HepG2 (cell line): ENCODE data around the gene RAB3C. TPM values are rescaled to one million over a fixed set of nuclear protein-coding genes. Genes with fewer than 3 reads are reported as not detected.

Source experiments
- CHD2 ChIP-seq: IDR thresholded peaks from 2 replicates; pipeline ENCODE4 v1.6.1; 2011; ENCODE audit warnings: low read depth, low read length, improper control_type of control experiment
- ETV5 ChIP-seq: IDR thresholded peaks from 2 replicates; pipeline ENCODE4 v1.6.1; 2018; ENCODE audit warnings: missing biosample characterization, missing genetic modification reagents, inconsistent platforms, borderline replicate concordance
- FOXA3 ChIP-seq: IDR thresholded peaks from 2 replicates; pipeline ENCODE4 v1.6.1; 2016; ENCODE audit warnings: missing genetic modification reagents, missing compliant biosample characterization
- GABPA ChIP-seq, 2 experiments: IDR thresholded peaks; 2 replicates each; pipeline ENCODE4 v1.6.1; 2011 to 2016; ENCODE audit warnings: low read depth in 2 of 2, low read length in 1 of 2, missing biosample characterization in 1 of 2, missing genetic modification characterization in 1 of 2
- KLF9 ChIP-seq: IDR thresholded peaks from 2 replicates; pipeline ENCODE4 v1.6.1; 2016; ENCODE audit warnings: low read depth
- SNAPC2 ChIP-seq: sonication (generic); formaldehyde crosslinking; IDR thresholded peaks from 2 replicates; pipeline ENCODE4 v1.8.1; 2022; ENCODE audit warnings: mild to moderate bottlenecking, missing genetic modification reagents
- TSC22D2 ChIP-seq: sonication (generic); formaldehyde crosslinking; IDR thresholded peaks from 2 replicates; pipeline ENCODE4 v1.5.1; 2020; ENCODE audit warnings: missing genetic modification reagents, mild to moderate bottlenecking, borderline replicate concordance
- YY1 ChIP-seq: IDR thresholded peaks from 2 replicates; pipeline ENCODE4 v1.6.1; 2011; ENCODE audit warnings: low read length, low read depth, moderate library complexity, mild to moderate bottlenecking; ENCODE audit not compliant: insufficient read depth, insufficient replicate concordance
- ZNF230 ChIP-seq: sonication (generic); formaldehyde crosslinking; IDR thresholded peaks from 2 replicates; pipeline ENCODE4 v1.4.0; 2020; ENCODE audit warnings: mild to moderate bottlenecking, missing genetic modification reagents
- ZNF333 ChIP-seq: sonication (generic); formaldehyde crosslinking; IDR thresholded peaks from 2 replicates; pipeline ENCODE4 v1.4.0; 2020; ENCODE audit warnings: mild to moderate bottlenecking, missing genetic modification reagents, borderline replicate concordance
- ZNF564 ChIP-seq: sonication (generic); formaldehyde crosslinking; IDR thresholded peaks from 2 replicates; pipeline ENCODE4 v1.8.1; 2023; ENCODE audit warnings: mild to moderate bottlenecking, missing genetic modification reagents
- ZNF768 ChIP-seq: sonication (generic); formaldehyde crosslinking; IDR thresholded peaks from 2 replicates; pipeline ENCODE4 v1.4.0; 2020; ENCODE audit warnings: missing genetic modification reagents
- ZNF800 ChIP-seq: sonication (generic); formaldehyde crosslinking; IDR thresholded peaks from 2 replicates; pipeline ENCODE4 v1.4.0; 2020; ENCODE audit warnings: missing genetic modification reagents
- polyA plus RNA-seq, 8 experiments: library from polyadenylated mRNA; depleted of rRNA in 3 of 8; stranded (reverse) in 7 of 8; unstranded in 1 of 8; fragments of >200 nt; fragmentation: Illumina TruSeq in 4 of 8; extraction: Trizol in 4 of 8; gene quantifications; 2 replicates each; pipeline versions ENCODE4 v1.2.1 to v1.2.3, GENCODE V29; 2011 to 2016; ENCODE audit warnings: low read depth in 4 of 8, missing spikeins in 1 of 8, mixed read lengths in 1 of 8; ENCODE audit not compliant: insufficient read depth in 1 of 8
- total RNA-seq, 5 experiments: library from RNA; depleted of rRNA; stranded (reverse); fragments of >200 nt; fragmentation: Illumina TruSeq; extraction: Trizol; gene quantifications; 2 replicates each; pipeline ENCODE4 v1.2.3, GENCODE V29; 2016; ENCODE audit warnings: low read depth in 1 of 5
- TF ChIP-seq, protein P1 (sequence below): sonication (generic); formaldehyde crosslinking; IDR thresholded peaks from 2 replicates; pipeline ENCODE4 v1.5.0; 2020; ENCODE audit warnings: missing genetic modification reagents
- TF ChIP-seq, protein P2 (sequence below): sonication (generic); formaldehyde crosslinking; IDR thresholded peaks from 2 replicates; pipeline ENCODE4 v1.4.0; 2020; ENCODE audit warnings: missing genetic modification reagents
- TF ChIP-seq, protein P3 (sequence below): IDR thresholded peaks from 2 replicates; pipeline ENCODE4 v1.6.1; 2016; ENCODE audit warnings: low read depth, control low read depth

RAB3C gene
- total and polyA plus RNA-seq, 2 of the 13 experiments (the other 11 are each of a cell fraction or from before 2014, with no cell fraction given): not detected

GRCh38 chr5:58582803-58583491 is at the start of gene RAB3C (continued):
- TF ChIP-seq, protein P1, sequence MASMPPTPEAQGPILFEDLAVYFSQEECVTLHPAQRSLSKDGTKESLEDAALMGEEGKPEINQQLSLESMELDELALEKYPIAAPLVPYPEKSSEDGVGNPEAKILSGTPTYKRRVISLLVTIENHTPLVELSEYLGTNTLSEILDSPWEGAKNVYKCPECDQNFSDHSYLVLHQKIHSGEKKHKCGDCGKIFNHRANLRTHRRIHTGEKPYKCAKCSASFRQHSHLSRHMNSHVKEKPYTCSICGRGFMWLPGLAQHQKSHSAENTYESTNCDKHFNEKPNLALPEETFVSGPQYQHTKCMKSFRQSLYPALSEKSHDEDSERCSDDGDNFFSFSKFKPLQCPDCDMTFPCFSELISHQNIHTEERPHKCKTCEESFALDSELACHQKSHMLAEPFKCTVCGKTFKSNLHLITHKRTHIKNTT (CRISPR knock-in tag): 0 out of 2 replicates have a peak, but pooled peaks have one; percentile 32
- TF ChIP-seq ETV5 (CRISPR knock-in tag) (peak; percentile 36; the same call in 1 of the 2 replicates), YY1 (peak; percentile 49), KLF9 (CRISPR knock-in tag) (no peak), ZNF564 (no peak), ZNF800 (CRISPR knock-in tag) (peak; percentile 64; the same call in 1 of the 2 replicates), SNAPC2 (0 out of 2 replicates have a peak, but pooled peaks have one; percentile 18), TSC22D2 (CRISPR knock-in tag) (0 out of 2 replicates have a peak, but pooled peaks have one; percentile 52), ZNF768 (CRISPR knock-in tag) (0 out of 2 replicates have a peak, but pooled peaks have one; percentile 31), GABPA (IDR thresholded peaks at IDR 0.05; ENCODE audit: low read depth, low read length) (no peak), GABPA (CRISPR knock-in tag; IDR thresholded peaks at IDR 0.05; ENCODE audit: low read depth) (peak; percentile 76; the same call in 1 of the 2 replicates), FOXA3 (peak; percentile 56), ZNF333 (no peak), CHD2 (0 out of 2 replicates have a peak, but pooled peaks have one; percentile 16), ZNF230 (CRISPR knock-in tag) (0 out of 2 replicates have a peak, but pooled peaks have one; percentile 25)
- TF ChIP-seq, protein P2, sequence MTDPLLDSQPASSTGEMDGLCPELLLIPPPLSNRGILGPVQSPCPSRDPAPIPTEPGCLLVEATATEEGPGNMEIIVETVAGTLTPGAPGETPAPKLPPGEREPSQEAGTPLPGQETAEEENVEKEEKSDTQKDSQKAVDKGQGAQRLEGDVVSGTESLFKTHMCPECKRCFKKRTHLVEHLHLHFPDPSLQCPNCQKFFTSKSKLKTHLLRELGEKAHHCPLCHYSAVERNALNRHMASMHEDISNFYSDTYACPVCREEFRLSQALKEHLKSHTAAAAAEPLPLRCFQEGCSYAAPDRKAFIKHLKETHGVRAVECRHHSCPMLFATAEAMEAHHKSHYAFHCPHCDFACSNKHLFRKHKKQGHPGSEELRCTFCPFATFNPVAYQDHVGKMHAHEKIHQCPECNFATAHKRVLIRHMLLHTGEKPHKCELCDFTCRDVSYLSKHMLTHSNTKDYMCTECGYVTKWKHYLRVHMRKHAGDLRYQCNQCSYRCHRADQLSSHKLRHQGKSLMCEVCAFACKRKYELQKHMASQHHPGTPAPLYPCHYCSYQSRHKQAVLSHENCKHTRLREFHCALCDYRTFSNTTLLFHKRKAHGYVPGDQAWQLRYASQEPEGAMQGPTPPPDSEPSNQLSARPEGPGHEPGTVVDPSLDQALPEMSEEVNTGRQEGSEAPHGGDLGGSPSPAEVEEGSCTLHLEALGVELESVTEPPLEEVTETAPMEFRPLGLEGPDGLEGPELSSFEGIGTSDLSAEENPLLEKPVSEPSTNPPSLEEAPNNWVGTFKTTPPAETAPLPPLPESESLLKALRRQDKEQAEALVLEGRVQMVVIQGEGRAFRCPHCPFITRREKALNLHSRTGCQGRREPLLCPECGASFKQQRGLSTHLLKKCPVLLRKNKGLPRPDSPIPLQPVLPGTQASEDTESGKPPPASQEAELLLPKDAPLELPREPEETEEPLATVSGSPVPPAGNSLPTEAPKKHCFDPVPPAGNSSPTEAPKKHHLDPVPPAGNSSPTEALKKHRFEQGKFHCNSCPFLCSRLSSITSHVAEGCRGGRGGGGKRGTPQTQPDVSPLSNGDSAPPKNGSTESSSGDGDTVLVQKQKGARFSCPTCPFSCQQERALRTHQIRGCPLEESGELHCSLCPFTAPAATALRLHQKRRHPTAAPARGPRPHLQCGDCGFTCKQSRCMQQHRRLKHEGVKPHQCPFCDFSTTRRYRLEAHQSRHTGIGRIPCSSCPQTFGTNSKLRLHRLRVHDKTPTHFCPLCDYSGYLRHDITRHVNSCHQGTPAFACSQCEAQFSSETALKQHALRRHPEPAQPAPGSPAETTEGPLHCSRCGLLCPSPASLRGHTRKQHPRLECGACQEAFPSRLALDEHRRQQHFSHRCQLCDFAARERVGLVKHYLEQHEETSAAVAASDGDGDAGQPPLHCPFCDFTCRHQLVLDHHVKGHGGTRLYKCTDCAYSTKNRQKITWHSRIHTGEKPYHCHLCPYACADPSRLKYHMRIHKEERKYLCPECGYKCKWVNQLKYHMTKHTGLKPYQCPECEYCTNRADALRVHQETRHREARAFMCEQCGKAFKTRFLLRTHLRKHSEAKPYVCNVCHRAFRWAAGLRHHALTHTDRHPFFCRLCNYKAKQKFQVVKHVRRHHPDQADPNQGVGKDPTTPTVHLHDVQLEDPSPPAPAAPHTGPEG: no peak
- TF ChIP-seq, protein P3, sequence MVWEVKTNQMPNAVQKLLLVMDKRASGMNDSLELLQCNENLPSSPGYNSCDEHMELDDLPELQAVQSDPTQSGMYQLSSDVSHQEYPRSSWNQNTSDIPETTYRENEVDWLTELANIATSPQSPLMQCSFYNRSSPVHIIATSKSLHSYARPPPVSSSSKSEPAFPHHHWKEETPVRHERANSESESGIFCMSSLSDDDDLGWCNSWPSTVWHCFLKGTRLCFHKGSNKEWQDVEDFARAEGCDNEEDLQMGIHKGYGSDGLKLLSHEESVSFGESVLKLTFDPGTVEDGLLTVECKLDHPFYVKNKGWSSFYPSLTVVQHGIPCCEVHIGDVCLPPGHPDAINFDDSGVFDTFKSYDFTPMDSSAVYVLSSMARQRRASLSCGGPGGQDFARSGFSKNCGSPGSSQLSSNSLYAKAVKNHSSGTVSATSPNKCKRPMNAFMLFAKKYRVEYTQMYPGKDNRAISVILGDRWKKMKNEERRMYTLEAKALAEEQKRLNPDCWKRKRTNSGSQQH (CRISPR knock-in tag): peak; percentile 65; the same call in 1 of the 2 replicates
